ENCODE data around the gene HIVEP3. TPM values are rescaled to one million over a fixed set of nuclear protein-coding genes. Genes with fewer than 3 reads are reported as not detected.

HIVEP3 gene
- total and polyA plus RNA-seq, 2 experiments from 2014 or later = 0.57 to 5.9 TPM

GRCh38 chr1:41741244-41741643 lies 177.5 kb downstream of the HIVEP3 start:
- no peak for TF ChIP-seq EZH2 (IDR thresholded peaks at IDR 0.05; ENCODE audit: borderline replicate concordance)
- TF ChIP-seq, protein P1, sequence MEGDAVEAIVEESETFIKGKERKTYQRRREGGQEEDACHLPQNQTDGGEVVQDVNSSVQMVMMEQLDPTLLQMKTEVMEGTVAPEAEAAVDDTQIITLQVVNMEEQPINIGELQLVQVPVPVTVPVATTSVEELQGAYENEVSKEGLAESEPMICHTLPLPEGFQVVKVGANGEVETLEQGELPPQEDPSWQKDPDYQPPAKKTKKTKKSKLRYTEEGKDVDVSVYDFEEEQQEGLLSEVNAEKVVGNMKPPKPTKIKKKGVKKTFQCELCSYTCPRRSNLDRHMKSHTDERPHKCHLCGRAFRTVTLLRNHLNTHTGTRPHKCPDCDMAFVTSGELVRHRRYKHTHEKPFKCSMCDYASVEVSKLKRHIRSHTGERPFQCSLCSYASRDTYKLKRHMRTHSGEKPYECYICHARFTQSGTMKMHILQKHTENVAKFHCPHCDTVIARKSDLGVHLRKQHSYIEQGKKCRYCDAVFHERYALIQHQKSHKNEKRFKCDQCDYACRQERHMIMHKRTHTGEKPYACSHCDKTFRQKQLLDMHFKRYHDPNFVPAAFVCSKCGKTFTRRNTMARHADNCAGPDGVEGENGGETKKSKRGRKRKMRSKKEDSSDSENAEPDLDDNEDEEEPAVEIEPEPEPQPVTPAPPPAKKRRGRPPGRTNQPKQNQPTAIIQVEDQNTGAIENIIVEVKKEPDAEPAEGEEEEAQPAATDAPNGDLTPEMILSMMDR (IDR thresholded peaks at IDR 0.05; ENCODE audit: poor library complexity) = no peak
- TF ChIP-seq EZH2phosphoT487 (IDR thresholded peaks at IDR 0.05; ENCODE audit: low read depth, severe bottlenecking, unreplicated experiment) = no peak
- WGBS (ENCODE audit: low lambda C conversion rate, missing lambda C conversion rate) = 74% methylated on average over 7 of the region's 7 CpGs
- H3K9me2 ChIP-seq (replicated peaks; ENCODE audit: insufficient read depth) = no peaks in the 10 kb centered on the region
- DNase-seq (ENCODE audit: low spot score) = no peak
- H3K36me3 ChIP-seq (replicated peaks; ENCODE audit: insufficient read depth, low read depth) = no peaks in the 10 kb centered on the region
- no peak overlapping the region for H3K4me2 ChIP-seq
- H2AFZ ChIP-seq = no peak overlapping the region
- H3K4me1 ChIP-seq (ENCODE audit: insufficient read depth) = no peaks in the 10 kb centered on the region
- H4K20me1 ChIP-seq (ENCODE audit: insufficient read depth, poor library complexity, severe bottlenecking) = no peaks in the 10 kb centered on the region
- no peaks in the 10 kb centered on the region for H3K79me2 ChIP-seq
- no peak overlapping the region for H3K4me3 ChIP-seq
- H3K27ac ChIP-seq = no peak overlapping the region
- H3K9me3 ChIP-seq (ENCODE audit: low read depth) = no peaks in the 10 kb centered on the region
- H3K27me3 ChIP-seq = no peaks in the 10 kb centered on the region

GRCh38 chr1:41740630-41741239 lies 178.0 kb downstream of the HIVEP3 start:
- Histone ChIP-seq H3K27ac (no peak overlapping the region), H3K9me3 (ENCODE audit: low read depth) (no peaks in the 10 kb centered on the region), H3K4me1 (ENCODE audit: insufficient read depth) (no peaks in the 10 kb centered on the region), H3K9me2 (replicated peaks; ENCODE audit: insufficient read depth) (no peaks in the 10 kb centered on the region), H2AFZ (no peak overlapping the region), H3K27me3 (no peaks in the 10 kb centered on the region), H3K4me2 (no peak overlapping the region), H3K79me2 (no peaks in the 10 kb centered on the region), H4K20me1 (ENCODE audit: insufficient read depth, poor library complexity, severe bottlenecking) (no peaks in the 10 kb centered on the region), H3K4me3 (no peak overlapping the region), H3K36me3 (replicated peaks; ENCODE audit: insufficient read depth, low read depth) (no peaks in the 10 kb centered on the region)
- DNase-seq (ENCODE audit: low spot score) = no peak
- WGBS (ENCODE audit: low lambda C conversion rate, missing lambda C conversion rate) = 76% methylated on average over 5 of the region's 5 CpGs
- TF ChIP-seq EZH2 (IDR thresholded peaks at IDR 0.05; ENCODE audit: borderline replicate concordance) (no peak), EZH2phosphoT487 (IDR thresholded peaks at IDR 0.05; ENCODE audit: low read depth, severe bottlenecking, unreplicated experiment) (no peak)
- TF ChIP-seq, protein P1 (IDR thresholded peaks at IDR 0.05; ENCODE audit: poor library complexity) = no peak

DNA sequence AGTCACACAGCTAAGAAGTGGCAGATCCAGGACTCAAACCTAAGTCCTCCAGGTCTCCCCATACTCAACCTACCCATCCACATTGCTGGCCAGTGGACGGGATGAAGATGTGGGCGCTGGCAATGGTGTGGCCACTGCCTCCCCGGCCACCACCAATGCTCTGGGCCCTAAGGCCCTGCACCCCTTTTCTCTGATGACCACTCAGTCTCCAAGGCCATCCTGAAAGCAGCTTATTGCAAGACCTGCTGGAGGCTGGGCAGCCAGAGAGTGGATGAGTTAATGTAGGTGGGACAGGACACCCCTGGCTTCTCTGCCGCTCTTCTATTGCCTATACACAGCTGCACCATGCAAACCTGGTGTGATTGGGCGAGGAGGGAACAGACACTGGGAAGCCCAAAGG lies 178.7 kb downstream of the HIVEP3 start:
- H3K27ac ChIP-seq = no peak overlapping the region

More for the DNA sequence above, 178.7 kb downstream of the HIVEP3 start:
- H3K27me3 ChIP-seq = no peaks in the 10 kb centered on the region
- H3K4me2 ChIP-seq = no peak overlapping the region
- H4K20me1 ChIP-seq (ENCODE audit: insufficient read depth, poor library complexity, severe bottlenecking) = no peaks in the 10 kb centered on the region
- H3K4me3 ChIP-seq = no peak overlapping the region
- TF ChIP-seq EZH2 (IDR thresholded peaks at IDR 0.05; ENCODE audit: borderline replicate concordance) = no peak
- TF ChIP-seq, protein P1 (IDR thresholded peaks at IDR 0.05; ENCODE audit: poor library complexity) = no peak
- TF ChIP-seq EZH2phosphoT487 (IDR thresholded peaks at IDR 0.05; ENCODE audit: low read depth, severe bottlenecking, unreplicated experiment) = no peak
- WGBS (ENCODE audit: low lambda C conversion rate, missing lambda C conversion rate) = 92% methylated on average over 5 of the region's 5 CpGs
- DNase-seq (ENCODE audit: low spot score) = no peak
- H3K79me2 ChIP-seq = no peaks in the 10 kb centered on the region
- no peaks in the 10 kb centered on the region for H3K9me3 ChIP-seq (ENCODE audit: low read depth)
- H2AFZ ChIP-seq = no peak overlapping the region
- H3K36me3 ChIP-seq (replicated peaks; ENCODE audit: insufficient read depth, low read depth) = no peaks in the 10 kb centered on the region
- H3K9me2 ChIP-seq (replicated peaks; ENCODE audit: insufficient read depth) = no peaks in the 10 kb centered on the region
- no peaks in the 10 kb centered on the region for H3K4me1 ChIP-seq (ENCODE audit: insufficient read depth)
